ENCODE data around the gene MIF4GD. TPM values are rescaled to one million over a fixed set of nuclear protein-coding genes. Genes with fewer than 3 reads are reported as not detected.

Gene MIF4GD
- 10 to 100 TPM; 18.0 to 24.9 TPM for total RNA-seq

DNA sequence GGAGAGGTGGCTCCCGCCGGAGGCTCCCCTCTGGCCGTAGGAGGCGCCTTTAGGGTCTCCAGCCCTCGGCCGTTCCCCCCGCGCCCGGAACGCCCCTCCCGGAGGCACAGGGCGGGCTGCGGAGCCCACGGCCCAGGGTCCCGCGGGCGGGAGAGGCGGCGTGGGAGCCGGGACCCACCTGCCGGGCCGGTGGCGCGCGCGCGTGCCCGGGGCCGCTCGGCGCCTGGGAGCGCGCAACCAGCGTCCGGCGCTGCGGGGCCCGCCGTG, at the start of gene MIF4GD:
Gene MIF4GD, minus strand, starts transcription at position 266 of the 267 bp plus-strand sequence. CDS start 1,036 bp downstream, outside the sequence.
- H3K4me3 ChIP-seq: peak within 1 kb of the TSS; percentile 89 to 98
- no peak for DNase-seq (ENCODE audit: low spot score)
- no peaks in the 10 kb centered on the region for H3K27me3 ChIP-seq
- no peaks in the 10 kb centered on the region for H3K9me3 ChIP-seq
- peaks cover 15% of the 10 kb centered on the region for H3K36me3 ChIP-seq
- TF ChIP-seq, protein P1, sequence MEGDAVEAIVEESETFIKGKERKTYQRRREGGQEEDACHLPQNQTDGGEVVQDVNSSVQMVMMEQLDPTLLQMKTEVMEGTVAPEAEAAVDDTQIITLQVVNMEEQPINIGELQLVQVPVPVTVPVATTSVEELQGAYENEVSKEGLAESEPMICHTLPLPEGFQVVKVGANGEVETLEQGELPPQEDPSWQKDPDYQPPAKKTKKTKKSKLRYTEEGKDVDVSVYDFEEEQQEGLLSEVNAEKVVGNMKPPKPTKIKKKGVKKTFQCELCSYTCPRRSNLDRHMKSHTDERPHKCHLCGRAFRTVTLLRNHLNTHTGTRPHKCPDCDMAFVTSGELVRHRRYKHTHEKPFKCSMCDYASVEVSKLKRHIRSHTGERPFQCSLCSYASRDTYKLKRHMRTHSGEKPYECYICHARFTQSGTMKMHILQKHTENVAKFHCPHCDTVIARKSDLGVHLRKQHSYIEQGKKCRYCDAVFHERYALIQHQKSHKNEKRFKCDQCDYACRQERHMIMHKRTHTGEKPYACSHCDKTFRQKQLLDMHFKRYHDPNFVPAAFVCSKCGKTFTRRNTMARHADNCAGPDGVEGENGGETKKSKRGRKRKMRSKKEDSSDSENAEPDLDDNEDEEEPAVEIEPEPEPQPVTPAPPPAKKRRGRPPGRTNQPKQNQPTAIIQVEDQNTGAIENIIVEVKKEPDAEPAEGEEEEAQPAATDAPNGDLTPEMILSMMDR (IDR thresholded peaks at IDR 0.05): no peak
- H3K4me1 ChIP-seq: peaks cover 0 to 30% of the 10 kb centered on the region in 2 donors
- peak within 1 kb of the TSS; percentile 93 to 99 for H3K27ac ChIP-seq

GRCh38 chr17:75319904-75320691, 49.1 kb upstream of the MIF4GD start:
- H3K9me3 ChIP-seq: no peaks in the 10 kb centered on the region
- H3K36me3 ChIP-seq: peaks cover 43% of the 10 kb centered on the region
- no peaks in the 10 kb centered on the region for H3K27me3 ChIP-seq
- H3K27ac ChIP-seq: no peak overlapping the region
- peaks cover 0 to 2% of the 10 kb centered on the region in 2 donors for H3K4me1 ChIP-seq
- TF ChIP-seq, protein P1 (IDR thresholded peaks at IDR 0.05): no peak
- H3K4me3 ChIP-seq: no peak overlapping the region
- DNase-seq (ENCODE audit: low spot score): no peak

- Histone ChIP-seq H3K9me3 (no peaks in the 10 kb centered on the region), H3K27me3 (no peaks in the 10 kb centered on the region), H3K36me3 (peaks cover 39% of the 10 kb centered on the region), H3K4me1 (no peaks in the 10 kb centered on the region), H3K4me3 (no peak overlapping the region), H3K27ac (no peak overlapping the region)
- TF ChIP-seq, protein P1 (IDR thresholded peaks at IDR 0.05): no peak
- DNase-seq (ENCODE audit: low spot score): no peak
These were observed 47.7 kb upstream of the MIF4GD start for GRCh38 chr17:75318615-75319222.

DNA sequence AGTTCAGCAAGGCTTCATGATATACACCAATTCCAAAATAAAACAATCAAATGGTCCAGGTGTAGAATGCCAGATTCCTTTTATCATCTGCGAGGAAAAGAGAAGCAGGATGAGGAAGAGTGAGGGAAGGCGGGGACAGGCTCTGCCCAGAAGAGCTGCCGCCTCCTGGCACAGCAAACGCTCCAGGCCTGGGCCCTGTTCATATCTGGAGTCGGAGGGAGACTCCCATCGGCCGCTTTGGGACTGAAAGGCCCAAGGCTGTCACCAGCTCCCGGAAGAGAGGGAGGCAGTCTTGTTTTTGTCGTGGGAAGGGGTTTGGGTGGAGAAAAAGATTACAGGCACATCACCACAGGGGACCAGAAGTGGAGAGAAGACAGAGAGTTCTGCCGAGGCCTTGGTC, 47.2 kb upstream of the MIF4GD start:
- TF ChIP-seq, protein P1 (IDR thresholded peaks at IDR 0.05): no peak
- Histone ChIP-seq H3K27me3 (no peaks in the 10 kb centered on the region), H3K4me3 (no peak overlapping the region), H3K9me3 (no peaks in the 10 kb centered on the region), H3K4me1 (no peaks in the 10 kb centered on the region), H3K27ac (no peak overlapping the region), H3K36me3 (peaks cover 39% of the 10 kb centered on the region)
- DNase-seq (ENCODE audit: low spot score): no peak

GRCh38 chr17:75317671-75318070, 46.6 kb upstream of the MIF4GD start:
- Histone ChIP-seq H3K27me3 (no peaks in the 10 kb centered on the region), H3K27ac (no peak overlapping the region), H3K4me3 (no peak overlapping the region), H3K9me3 (no peaks in the 10 kb centered on the region), H3K36me3 (peaks cover 39% of the 10 kb centered on the region), H3K4me1 (no peaks in the 10 kb centered on the region)
- no peak for DNase-seq (ENCODE audit: low spot score)
- TF ChIP-seq, protein P1 (IDR thresholded peaks at IDR 0.05): no peak
